Panc1 (cell line): Measurements from ENCODE around the gene STRA6. TPM values are rescaled to one million over a fixed set of nuclear protein-coding genes. Genes with fewer than 3 reads are reported as not detected.

Experiments
- ATAC-seq: fragments of 200-7000 bp; cut with Tn5 transposase; 2 replicates; pipeline ENCODE4 v1.9.1; 2020; ENCODE audit warnings: mild to moderate bottlenecking, moderate library complexity
- BruUV-seq: library from RNA; stranded (reverse); fragments of 400-500 nt; replicated peaks from 2 replicates; lab custom pipeline; 2021; lab: Mats Ljungman, UMichigan
- CTCF ChIA-PET: fragments of 300-600 bp; sonication (Branson Sonifier 250); formaldehyde crosslinking; loops from one replicate; lab custom pipeline; 2022; ENCODE audit warnings: antibody characterized with exemption; lab: Charles Lee
- POLR2A ChIA-PET: fragments of 300-600 bp; sonication (Branson Sonifier 250); formaldehyde crosslinking; loops from one replicate; lab custom pipeline; 2022; ENCODE audit warnings: antibody characterized with exemption; lab: Charles Lee
- DNase-seq: peaks from one replicate; pipeline ENCODE4 v3.0.0-alpha.2; 2010; ENCODE audit warnings: low read depth, low spot score
- H3K27ac ChIP-seq: 2 replicates; pipeline ENCODE4 v1.5.1; 2011; ENCODE audit warnings: mild to moderate bottlenecking, low read length, inconsistent platforms
- H3K27me3 ChIP-seq: fragments of 200-500 bp; sonication (Bioruptor generic); 2 replicates; pipeline ENCODE4 v1.6.0; 2014; ENCODE audit warnings: low read length, inconsistent platforms; ENCODE audit not compliant: control insufficient read depth, insufficient read depth
- H3K36me3 ChIP-seq: fragments of 200-500 bp; sonication (Bioruptor generic); 2 replicates; pipeline ENCODE4 v1.5.1; 2014; ENCODE audit warnings: inconsistent platforms, mild to moderate bottlenecking, low read length, moderate library complexity; ENCODE audit not compliant: control insufficient read depth, insufficient read depth
- H3K4me1 ChIP-seq: 2 replicates; pipeline ENCODE4 v1.5.1; 2011; ENCODE audit warnings: inconsistent platforms, mild to moderate bottlenecking, low read length, moderate library complexity; ENCODE audit not compliant: control insufficient read depth, insufficient read depth
- H3K4me3 ChIP-seq, 2 experiments: 2 replicates each; pipeline ENCODE4 v1.5.1; 2011 to 2012; ENCODE audit warnings: low read depth in 2 of 2, low read length in 2 of 2, mild to moderate bottlenecking in 2 of 2, inconsistent platforms in 1 of 2, moderate library complexity in 1 of 2
- H3K9me3 ChIP-seq: fragments of 200-500 bp; sonication (Bioruptor generic); 2 replicates; pipeline ENCODE4 v1.5.1; 2014; ENCODE audit warnings: low read depth, mild to moderate bottlenecking, inconsistent platforms, low read length, moderate library complexity; ENCODE audit not compliant: control insufficient read depth, insufficient read depth
- POLR2AphosphoS5 ChIP-seq: IDR thresholded peaks from 2 replicates; pipeline ENCODE4 v1.6.1; 2012; ENCODE audit warnings: mild to moderate bottlenecking, low read depth, low read length, moderate library complexity
- SIN3A ChIP-seq: IDR thresholded peaks from 2 replicates; pipeline ENCODE4 v1.6.1; 2012; ENCODE audit warnings: low read depth, mild to moderate bottlenecking, low read length, moderate library complexity, borderline replicate concordance; ENCODE audit not compliant: insufficient read depth
- TCF7L2 ChIP-seq: IDR thresholded peaks from 2 replicates; pipeline ENCODE4 v1.6.1; 2011; ENCODE audit warnings: mild to moderate bottlenecking, low read depth, low read length, inconsistent platforms
- in situ Hi-C: cut with HindIII; loops from 2 replicates; pipeline ENCODE4 v1.10.0; 2016; ENCODE audit warnings: low sequenced_read_pairs, low pct_unique_long_range_greater_than_20kb
- intact Hi-C: fragments of 100-400 bp; cut with micrococcal nuclease; formaldehyde crosslinking; loops from one replicate; pipeline ENCODE4 v1.10.0; 2022; ENCODE audit not compliant: unreplicated experiment
- total RNA-seq: library from RNA; stranded (reverse); gene quantifications from one replicate; pipeline ENCODE4 v1.2.1, GENCODE V29; 2021; ENCODE audit not compliant: unreplicated experiment
- TF ChIP-seq, protein P1 (sequence below), 2 experiments: IDR thresholded peaks; 2 replicates each; pipeline ENCODE4 v1.6.1; 2011 to 2012; ENCODE audit warnings: low read depth in 2 of 2, control low read depth in 1 of 2, low read length in 1 of 2, mild to moderate bottlenecking in 1 of 2, moderate library complexity in 1 of 2; ENCODE audit not compliant: insufficient read depth in 1 of 2
- TF ChIP-seq, protein P2 (sequence below): fragments of 450-650 bp; IDR thresholded peaks from 2 replicates; pipeline ENCODE4 v1.5.1; 2017; ENCODE audit warnings: mild to moderate bottlenecking

Gene STRA6
- total RNA-seq, 1 experiment from 2014 or later = 1.1 TPM

DNA sequence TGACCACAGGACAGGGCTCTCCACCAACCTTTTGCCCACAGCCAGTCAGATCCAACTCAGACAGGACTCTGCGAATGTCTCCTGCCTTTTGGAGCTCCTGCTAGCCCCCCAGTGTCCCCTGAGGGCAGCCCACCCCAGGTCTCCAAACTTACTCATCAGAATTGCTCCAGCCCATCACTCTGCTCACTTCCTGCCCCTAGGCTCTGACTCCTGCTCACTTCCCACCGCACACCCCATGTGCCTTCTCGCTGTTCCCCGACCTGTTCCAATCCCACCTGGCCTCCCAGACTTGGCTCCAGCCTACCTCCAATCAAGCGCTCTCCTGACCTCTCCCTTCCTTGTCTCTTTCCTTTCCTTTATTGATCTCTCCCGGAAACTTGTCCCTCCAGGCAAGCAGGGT lies 5.9 kb upstream of the STRA6 start:
- Histone ChIP-seq H3K27ac (no peak overlapping the region), H3K9me3 (no peaks in the 10 kb centered on the region), H3K4me3 (no peak overlapping the region), H3K4me1 (peaks cover 7% of the 10 kb centered on the region), H3K27me3 (no peaks in the 10 kb centered on the region), H3K36me3 (no peaks in the 10 kb centered on the region)
- DNase-seq (no peak), ATAC-seq (no peak)
- ChIA-PET CTCF (no interaction called here), POLR2A (no interaction called here)
- TF ChIP-seq POLR2AphosphoS5 (no peak), SIN3A (no peak), TCF7L2 (no peak)
- TF ChIP-seq, protein P1, sequence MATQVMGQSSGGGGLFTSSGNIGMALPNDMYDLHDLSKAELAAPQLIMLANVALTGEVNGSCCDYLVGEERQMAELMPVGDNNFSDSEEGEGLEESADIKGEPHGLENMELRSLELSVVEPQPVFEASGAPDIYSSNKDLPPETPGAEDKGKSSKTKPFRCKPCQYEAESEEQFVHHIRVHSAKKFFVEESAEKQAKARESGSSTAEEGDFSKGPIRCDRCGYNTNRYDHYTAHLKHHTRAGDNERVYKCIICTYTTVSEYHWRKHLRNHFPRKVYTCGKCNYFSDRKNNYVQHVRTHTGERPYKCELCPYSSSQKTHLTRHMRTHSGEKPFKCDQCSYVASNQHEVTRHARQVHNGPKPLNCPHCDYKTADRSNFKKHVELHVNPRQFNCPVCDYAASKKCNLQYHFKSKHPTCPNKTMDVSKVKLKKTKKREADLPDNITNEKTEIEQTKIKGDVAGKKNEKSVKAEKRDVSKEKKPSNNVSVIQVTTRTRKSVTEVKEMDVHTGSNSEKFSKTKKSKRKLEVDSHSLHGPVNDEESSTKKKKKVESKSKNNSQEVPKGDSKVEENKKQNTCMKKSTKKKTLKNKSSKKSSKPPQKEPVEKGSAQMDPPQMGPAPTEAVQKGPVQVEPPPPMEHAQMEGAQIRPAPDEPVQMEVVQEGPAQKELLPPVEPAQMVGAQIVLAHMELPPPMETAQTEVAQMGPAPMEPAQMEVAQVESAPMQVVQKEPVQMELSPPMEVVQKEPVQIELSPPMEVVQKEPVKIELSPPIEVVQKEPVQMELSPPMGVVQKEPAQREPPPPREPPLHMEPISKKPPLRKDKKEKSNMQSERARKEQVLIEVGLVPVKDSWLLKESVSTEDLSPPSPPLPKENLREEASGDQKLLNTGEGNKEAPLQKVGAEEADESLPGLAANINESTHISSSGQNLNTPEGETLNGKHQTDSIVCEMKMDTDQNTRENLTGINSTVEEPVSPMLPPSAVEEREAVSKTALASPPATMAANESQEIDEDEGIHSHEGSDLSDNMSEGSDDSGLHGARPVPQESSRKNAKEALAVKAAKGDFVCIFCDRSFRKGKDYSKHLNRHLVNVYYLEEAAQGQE (IDR thresholded peaks at IDR 0.05; ENCODE audit: insufficient read depth in 1 of 2, low read depth in 2 of 2, low read length in 1 of 2) = no peak
- TF ChIP-seq, protein P2, sequence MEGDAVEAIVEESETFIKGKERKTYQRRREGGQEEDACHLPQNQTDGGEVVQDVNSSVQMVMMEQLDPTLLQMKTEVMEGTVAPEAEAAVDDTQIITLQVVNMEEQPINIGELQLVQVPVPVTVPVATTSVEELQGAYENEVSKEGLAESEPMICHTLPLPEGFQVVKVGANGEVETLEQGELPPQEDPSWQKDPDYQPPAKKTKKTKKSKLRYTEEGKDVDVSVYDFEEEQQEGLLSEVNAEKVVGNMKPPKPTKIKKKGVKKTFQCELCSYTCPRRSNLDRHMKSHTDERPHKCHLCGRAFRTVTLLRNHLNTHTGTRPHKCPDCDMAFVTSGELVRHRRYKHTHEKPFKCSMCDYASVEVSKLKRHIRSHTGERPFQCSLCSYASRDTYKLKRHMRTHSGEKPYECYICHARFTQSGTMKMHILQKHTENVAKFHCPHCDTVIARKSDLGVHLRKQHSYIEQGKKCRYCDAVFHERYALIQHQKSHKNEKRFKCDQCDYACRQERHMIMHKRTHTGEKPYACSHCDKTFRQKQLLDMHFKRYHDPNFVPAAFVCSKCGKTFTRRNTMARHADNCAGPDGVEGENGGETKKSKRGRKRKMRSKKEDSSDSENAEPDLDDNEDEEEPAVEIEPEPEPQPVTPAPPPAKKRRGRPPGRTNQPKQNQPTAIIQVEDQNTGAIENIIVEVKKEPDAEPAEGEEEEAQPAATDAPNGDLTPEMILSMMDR = no peak
- in situ Hi-C loops (no loop called here), intact Hi-C loops (no loop called here)
- BruUV-seq = no TSS peak

DNA sequence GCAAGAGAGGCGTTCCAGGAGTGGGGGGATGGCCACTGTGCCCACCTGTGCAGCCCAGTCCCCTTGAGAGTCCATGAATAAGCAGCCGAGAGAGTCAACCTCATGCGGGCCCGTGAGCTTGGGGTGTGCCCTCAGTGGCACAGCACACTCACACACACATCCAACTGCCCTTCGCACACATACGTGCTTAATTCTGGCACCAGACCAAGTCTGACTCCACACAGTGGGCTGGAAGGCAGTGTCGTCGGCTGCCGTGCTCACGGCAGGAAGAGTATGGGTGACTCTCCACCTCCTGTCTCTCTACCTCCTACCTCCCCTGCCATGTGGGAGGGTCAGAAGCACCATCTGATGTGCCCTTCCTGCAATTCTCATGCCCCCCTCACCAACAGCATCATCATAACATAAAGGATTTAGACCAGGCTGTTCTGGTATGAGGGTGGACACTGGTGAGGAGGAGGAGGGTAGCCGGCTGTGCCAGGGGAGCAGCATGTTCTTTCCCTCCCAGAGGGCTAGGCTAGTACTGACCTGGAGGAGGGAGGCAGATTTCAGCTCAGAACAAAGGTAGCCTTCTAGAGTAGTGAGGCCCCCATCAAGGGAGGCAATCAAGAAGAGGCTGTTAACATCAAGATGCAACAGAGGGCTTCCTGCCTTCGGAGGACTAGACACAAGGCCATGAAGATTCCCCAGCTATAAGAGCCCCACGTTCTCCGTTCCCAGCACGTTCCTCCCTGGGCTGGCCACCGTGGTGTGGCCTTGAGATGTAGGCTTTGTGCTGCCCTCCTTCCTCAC lies 5.3 kb upstream of the STRA6 start:
- TF ChIP-seq, protein P1 (IDR thresholded peaks at IDR 0.05; ENCODE audit: insufficient read depth in 1 of 2, low read depth in 2 of 2, low read length in 1 of 2) = no peak
- no peak for TF ChIP-seq POLR2AphosphoS5
- TF ChIP-seq, protein P2 = no peak
- no peak for TF ChIP-seq SIN3A
- no peak for TF ChIP-seq TCF7L2
- DNase-seq = no peak
- BruUV-seq = no TSS peak
- peaks cover 12% of the 10 kb centered on the region for H3K4me1 ChIP-seq
- no peak overlapping the region for H3K27ac ChIP-seq
- CTCF ChIA-PET = no interaction called here
- H3K4me3 ChIP-seq = no peak overlapping the region
- no peaks in the 10 kb centered on the region for H3K9me3 ChIP-seq
- POLR2A ChIA-PET = no interaction called here
- intact Hi-C loops (no loop called here), in situ Hi-C loops (no loop called here)
- H3K27me3 ChIP-seq = no peaks in the 10 kb centered on the region
- no peak for ATAC-seq
- no peaks in the 10 kb centered on the region for H3K36me3 ChIP-seq
